ENCODE measurements around the gene JTB. TPM values are rescaled to one million over a fixed set of nuclear protein-coding genes. Genes with fewer than 3 reads are reported as not detected.

JTB gene
- total RNA-seq, 1 donor from 2014 or later: 57.5 TPM

DNA sequence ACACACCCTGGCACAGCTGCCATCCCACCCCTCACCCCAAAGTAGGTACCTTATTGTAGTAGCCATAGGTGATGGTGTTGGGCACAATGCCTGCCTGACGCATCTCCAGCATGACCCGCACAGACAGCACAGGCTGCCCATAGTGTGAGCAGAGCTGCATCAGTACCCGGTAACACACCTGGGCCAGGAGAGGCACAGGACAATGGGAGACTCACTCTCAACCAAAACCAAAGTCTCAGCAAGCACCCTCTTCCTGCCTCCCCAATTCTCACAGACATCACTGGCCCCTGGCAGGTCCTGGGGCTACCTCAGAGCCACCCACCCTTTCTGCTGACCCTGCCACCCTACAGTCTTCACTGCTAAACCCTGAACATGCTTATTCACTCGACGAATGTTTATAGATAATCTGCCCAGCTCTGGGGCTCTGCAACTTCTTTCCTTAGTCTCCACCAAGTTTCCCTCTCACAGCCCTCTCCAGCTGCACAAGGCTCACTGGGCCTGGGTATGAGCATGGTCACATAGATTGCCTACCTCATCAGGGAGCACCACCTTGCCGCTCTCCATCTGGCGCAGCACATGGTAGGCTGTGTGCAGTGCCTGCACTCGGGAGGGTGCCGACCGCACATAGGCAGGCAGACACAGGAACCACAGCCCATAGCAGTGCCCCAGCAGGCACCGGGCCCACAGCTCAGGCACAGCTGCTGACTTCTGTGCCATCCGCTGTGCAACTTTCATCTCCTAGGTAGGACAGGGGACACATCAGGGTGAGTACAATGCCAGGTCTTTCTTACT lies 41.3 kb downstream of the JTB start:
- DNase-seq (ENCODE audit: low spot score in 2 of 2): no peak

DNA sequence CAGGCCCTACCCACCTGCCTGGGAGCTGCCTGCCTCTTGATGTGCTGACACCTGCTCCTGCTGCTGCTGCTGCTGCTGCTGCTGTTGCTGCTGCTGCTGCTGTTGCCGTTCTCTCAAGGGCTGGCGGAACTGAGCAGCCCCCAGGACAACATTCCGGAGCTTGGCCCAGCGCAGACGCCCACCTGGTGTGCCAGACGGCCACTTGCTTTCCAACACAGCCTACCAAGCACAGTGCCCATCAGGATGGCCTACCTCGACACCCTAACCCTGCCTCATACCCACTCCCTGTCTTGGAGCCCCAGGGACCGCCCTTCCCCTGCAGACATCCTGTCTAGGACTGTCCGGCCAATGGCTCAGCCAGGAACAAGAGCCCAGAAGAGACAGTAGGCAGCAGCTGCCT lies 42.7 kb downstream of the JTB start:
- no peak for FAIRE-seq
- DNase-seq (ENCODE audit: low spot score in 2 of 2): no peak

More for the DNA sequence above, 41.3 kb downstream of the JTB start:
- no peak for FAIRE-seq

DNA sequence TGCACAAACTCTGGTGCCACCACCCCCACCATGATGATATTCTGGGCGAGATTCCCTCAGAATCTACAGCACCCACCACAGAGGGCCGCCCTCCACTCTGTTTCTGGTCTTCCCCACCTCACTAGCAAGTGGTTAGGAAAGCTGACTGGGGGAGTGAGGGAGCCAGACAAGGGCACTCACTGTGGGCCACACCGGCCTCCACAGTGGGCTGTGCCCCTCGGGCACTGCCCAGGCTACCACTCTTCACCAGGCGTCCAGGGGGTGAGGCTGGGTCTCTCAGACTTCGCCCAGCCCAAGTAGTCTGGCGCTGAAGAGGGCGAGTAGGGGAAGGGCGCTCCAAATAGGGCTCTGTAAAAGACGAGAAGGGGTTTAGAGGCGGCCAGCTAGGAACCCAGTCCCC lies 43.5 kb downstream of the JTB start:
- no peak for FAIRE-seq

DNA sequence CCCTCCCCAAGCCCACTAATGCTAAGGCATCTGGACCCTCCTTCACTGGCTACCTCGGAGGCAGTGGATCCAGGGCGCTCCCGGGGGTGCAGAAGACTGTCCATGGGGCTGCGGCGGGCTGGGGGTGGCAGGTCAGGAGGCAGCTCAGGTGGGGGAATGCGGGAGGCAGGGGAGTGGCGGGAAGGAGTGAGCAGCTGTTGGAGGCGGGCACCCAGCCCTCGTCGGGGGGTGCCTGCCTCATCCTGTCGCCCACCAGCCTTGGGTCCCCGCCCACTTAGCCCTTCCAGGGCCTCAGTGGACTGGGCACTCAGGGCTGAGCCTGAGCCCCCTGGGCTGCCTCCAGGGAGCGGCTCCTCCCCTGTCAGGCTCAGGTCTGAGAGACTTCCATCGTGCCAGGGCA lies 44.0 kb downstream of the JTB start:
- DNase-seq (ENCODE audit: low spot score in 2 of 2) (no peak), FAIRE-seq (no peak)

More for the DNA sequence above, 43.5 kb downstream of the JTB start:
- DNase-seq (ENCODE audit: low spot score in 2 of 2): no peak

DNA sequence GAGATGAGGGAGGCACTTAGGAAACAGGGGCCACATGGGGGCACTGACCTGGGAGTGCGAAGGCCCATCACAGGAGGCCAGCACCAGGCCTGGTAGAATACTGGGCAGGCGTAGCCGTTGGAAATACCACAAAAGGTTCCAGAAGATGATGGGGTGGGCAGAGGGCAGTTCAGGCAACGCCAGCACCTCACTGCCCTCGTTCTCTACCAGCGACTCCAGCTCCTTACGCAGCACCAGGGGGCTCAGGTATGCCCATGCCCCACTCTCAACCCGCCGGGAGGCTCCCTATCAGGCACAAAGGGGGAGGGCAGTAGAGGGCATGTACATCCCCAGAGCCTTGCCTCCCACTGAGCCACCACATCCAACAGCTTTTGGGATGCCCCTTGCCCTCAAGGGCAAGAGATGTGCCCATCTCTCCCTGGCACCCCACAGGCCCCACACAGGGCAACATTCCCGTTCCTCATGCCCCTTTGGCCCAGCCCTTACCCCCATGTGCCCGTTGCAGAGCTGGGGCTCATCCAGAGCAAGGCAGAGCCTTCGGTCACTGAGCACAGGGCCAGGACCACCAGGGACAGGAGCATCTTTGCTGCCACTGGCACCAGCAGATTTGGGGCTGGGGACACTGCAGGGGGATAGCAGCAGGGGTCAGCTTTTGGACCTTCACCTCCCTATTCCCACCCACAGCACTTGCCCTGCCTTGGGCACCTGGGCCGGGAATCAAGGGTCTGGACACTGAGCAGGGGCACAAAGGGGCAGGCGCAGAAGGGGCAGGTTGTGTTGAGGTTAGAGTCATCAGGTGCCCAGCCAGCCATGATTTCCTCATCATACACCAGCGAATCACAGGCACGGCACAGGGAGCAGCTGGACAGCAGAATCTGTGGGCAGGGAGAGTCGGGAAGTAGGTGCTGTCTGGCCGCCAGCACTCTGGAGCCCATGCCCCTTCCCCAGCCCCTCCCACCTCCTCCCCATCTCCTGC lies 45.0 kb downstream of the JTB start:
- no peak for FAIRE-seq

DNA sequence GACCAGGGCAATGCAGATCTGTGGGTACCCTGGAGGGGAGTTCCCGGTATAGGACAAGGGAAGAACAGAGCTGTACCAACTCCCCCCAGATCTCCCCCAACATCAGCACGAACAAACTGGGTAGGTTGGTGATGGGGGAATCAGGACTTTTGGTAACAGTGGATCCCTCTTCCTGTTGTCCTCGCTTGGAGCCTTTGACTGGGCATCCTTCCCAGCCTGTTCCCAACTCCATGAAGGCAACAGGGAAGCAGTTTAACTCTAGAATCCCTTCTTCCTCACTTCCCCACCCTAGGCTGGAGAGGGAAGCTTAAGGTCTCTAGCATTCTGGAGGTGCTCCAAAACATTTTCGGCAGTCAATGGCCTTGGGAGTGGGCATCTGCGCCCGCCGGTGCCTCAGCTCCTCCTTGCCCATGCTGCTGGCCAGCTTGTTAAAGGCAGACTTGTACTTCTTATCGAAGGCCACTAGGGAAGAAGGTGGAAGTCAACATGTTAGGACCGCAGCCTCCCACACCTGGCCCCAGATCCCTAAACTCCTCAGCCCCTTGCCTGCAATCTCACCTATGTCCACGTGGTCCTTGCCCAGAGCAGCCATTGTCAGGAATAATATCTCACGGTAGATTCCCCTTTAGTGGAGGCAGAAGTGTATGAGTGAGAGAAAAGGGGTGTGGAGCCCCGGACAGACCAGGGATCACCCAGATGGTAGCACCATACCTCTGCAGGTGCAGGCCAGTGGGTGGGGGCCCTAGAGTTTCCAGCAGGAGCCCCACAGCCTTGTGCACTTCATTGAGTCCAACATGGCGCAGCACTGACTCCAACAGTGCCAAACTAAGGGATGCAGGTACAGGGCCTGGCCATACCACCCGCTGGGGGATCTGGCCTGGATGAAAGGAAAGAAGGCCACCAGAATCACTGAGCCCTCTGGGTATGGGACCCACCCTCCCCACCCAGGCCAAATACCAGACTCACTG lies 47.2 kb downstream of the JTB start:
- FAIRE-seq (no peak), DNase-seq (ENCODE audit: low spot score in 2 of 2) (no peak)

More for the DNA sequence above, 45.0 kb downstream of the JTB start:
- no peak for DNase-seq (ENCODE audit: low spot score in 2 of 2)

DNA sequence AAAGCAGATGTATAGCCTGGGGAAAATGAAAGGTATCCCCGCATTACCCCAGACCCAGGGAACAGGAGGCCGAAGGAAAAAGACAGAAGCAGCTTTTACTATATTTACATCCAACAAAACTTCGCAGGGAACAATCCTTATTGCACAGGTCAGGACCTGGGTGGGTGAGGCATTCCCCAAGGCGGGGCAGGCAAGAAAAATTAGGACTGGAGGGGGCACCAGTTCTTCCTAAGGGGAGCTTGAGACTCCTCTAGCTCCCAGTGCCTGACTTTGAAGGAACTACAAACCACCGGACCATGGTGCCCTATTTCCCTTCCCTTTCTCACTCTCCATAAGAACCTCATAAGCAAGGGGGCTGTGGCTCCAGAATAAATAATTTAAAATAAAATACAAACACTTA lies 48.0 kb downstream of the JTB start:
- no peak for DNase-seq (ENCODE audit: low spot score in 2 of 2)

DNA sequence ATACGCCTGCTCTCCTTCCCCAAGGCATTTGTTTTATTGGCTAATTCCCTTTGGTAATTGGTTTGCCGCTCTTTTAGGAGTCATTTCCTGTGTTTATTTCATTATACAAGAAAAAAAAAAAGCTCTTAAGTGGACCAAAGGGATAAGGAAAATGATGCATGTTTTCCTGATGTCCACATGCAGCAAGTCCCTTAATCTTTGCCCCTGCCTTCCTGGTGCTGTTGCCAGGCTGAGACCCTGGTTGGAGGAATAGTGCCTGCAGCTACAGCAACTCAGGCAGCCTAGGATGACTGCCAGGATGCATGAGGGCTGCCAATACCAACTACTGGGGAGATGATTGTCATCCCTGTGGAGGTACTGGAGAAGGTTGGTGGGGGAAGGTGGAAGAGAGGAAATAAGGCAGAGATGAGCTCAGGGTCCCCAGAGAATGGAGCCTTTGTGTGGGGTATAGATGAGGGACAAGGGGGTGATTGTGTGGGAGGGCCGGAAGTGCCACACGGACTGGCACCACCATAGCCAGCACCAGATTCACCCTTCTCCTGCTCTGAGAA lies 48.6 kb downstream of the JTB start:
- FAIRE-seq: no peak

More for the DNA sequence above, 48.0 kb downstream of the JTB start:
- no peak for FAIRE-seq

DNA sequence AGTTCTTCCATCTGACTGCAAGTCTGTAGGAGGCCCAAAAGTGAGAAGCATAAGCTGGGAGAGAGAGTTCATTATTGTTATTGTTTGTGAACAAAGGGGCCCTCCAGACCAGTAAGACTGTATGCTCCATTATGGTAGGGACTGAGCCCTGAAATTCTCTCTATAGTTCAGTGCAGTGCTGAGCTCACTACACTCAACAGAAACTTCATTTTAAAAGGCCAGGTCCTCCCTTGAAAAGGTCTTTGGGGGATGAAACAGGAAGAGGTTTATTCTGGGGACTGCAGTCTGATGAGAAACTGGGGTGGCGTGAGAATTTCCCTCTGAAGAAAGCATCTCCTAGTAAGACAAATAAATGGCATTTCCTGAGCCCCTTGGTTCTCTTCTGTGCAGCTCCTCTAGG lies 49.2 kb downstream of the JTB start:
- DNase-seq (ENCODE audit: low spot score in 2 of 2) (peak in 1 of 2 donors; percentile 5), FAIRE-seq (no peak)

More for the DNA sequence above, 48.6 kb downstream of the JTB start:
- DNase-seq (ENCODE audit: low spot score in 2 of 2): peak; percentile 66 to 75

DNA sequence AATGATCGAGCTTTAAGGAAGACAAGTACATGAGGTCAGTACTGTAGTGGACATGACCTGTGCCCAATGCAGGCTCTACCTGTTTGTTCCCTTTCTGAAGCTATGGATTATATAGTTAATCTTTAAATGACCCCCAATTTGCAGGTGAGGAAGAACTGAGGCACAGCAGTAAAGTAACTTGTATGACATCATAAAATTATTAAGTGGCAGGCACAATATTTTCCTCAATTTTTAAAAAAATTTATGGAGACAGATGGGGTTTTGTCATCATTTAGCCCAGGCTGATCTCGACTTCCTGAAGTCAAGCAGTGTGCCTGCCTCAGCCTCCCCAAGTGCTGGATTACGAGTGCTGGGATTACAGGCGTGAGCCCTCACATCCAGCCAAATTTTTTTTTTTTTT lies 51.1 kb downstream of the JTB start:
- FAIRE-seq: no peak

More for the DNA sequence above, 51.1 kb downstream of the JTB start:
- no peak for DNase-seq (ENCODE audit: low spot score in 2 of 2)

Small RNA genes lying within 50 kb of the gene (small RNA-seq; reads per million reads assigned to genes)
- 0.08 reads per million for gene MIR6737

Other genes starting within 250 kb of the JTB start
- gene INTS3, start 249.6 kb downstream of the JTB start, total RNA-seq: 29.8 TPM
- gene SLC27A3, start 202.3 kb downstream of the JTB start, total RNA-seq: 14.7 TPM
- 15.5 TPM for gene GATAD2B, start 54.7 kb downstream of the JTB start, total RNA-seq
- 16.3 TPM for gene DENND4B, start 31.0 kb downstream of the JTB start, total RNA-seq
- gene CRTC2, start 19.1 kb downstream of the JTB start, total RNA-seq: 2.4 TPM
- 24.1 TPM for gene SLC39A1, start 14.1 kb downstream of the JTB start, total RNA-seq
- gene CREB3L4, start 9.8 kb downstream of the JTB start, total RNA-seq: 7.7 TPM
- gene RAB13, start 8.7 kb upstream of the JTB start, total RNA-seq: 3.7 TPM
- 2,198 TPM for gene RPS27, start 13.1 kb upstream of the JTB start, total RNA-seq
- gene NUP210L, start 177.4 kb upstream of the JTB start, total RNA-seq: 0.41 TPM
- gene TPM3, start 214.4 kb upstream of the JTB start, total RNA-seq: 245 TPM
- gene CFAP141, start 228.7 kb upstream of the JTB start, total RNA-seq: not detected
- 35.5 TPM for gene UBAP2L, start 243.3 kb upstream of the JTB start, total RNA-seq

Data from frontal cortex (tissue), 4 donors.